ENCODE data around the gene PCYOX1L.

GRCh38 chr5:149381986-149382338 lies 24.1 kb downstream of the PCYOX1L start:
- peak; percentile 95 for TF ChIP-seq CTCF (conservative IDR thresholded peaks at IDR 0.05; ENCODE audit: low read depth, low read length)
- TF ChIP-seq EZH2 (IDR thresholded peaks at IDR 0.05; ENCODE audit: borderline replicate concordance, low read depth, low read length, poor library complexity, severe bottlenecking) = no peak

Data from A673 (cell line).